ENCODE measurements around the gene VAMP1. TPM values are rescaled to one million over a fixed set of nuclear protein-coding genes. Genes with fewer than 3 reads are reported as not detected.

Gene VAMP1
- total and polyA plus RNA-seq, 2 of the 8 experiments (the other 6 are each of a cell fraction or from before 2014, with no cell fraction given): 10.8 to 23.1 TPM

- no peak overlapping the region for H4K8ac ChIP-seq (ENCODE audit: extremely low read depth, insufficient read depth, low read length)
- FAIRE-seq: no peak
- H3K9ac ChIP-seq (replicated peaks in 1 of 4; ENCODE audit: extremely low read depth in 1 of 4, low read depth in 3 of 4, low read length in 3 of 4): no peak overlapping the region
- H3K79me2 ChIP-seq (ENCODE audit: control insufficient read depth in 1 of 2, insufficient read depth in 2 of 2, low read length in 2 of 2): peaks cover 0 to 15% of the 10 kb centered on the region in 2 experiments; a peak in 2 of 4 replicates
- H3K36me3 ChIP-seq (ENCODE audit: control insufficient read depth in 2 of 4, insufficient read depth in 4 of 4, low read length in 3 of 4): peaks cover 5 to 36% (median 24%) of the 10 kb centered on the region in 4 experiments; a peak in 7 of 8 replicates
- no peak overlapping the region for H4K5ac ChIP-seq (ENCODE audit: insufficient read length, low read depth, low read length)
- H3K18ac ChIP-seq (ENCODE audit: extremely low read depth, low read length): no peak overlapping the region
- H3K27me3 ChIP-seq (replicated peaks in 1 of 4; ENCODE audit: control insufficient read depth in 3 of 4, extremely low read depth in 1 of 4, insufficient read depth in 3 of 4, low read length in 3 of 4): no peaks in the 10 kb centered on the region; a peak in 1 of 7 replicates
- no peak for DNase-seq (ENCODE audit: low read depth in 1 of 2, low spot score in 2 of 2)
- H3K4me2 ChIP-seq (ENCODE audit: insufficient read depth in 1 of 2, low read depth in 2 of 2, low read length in 2 of 2): no peak overlapping the region
- no peak overlapping the region for H3K27ac ChIP-seq (ENCODE audit: low read depth, low read length)
- H3K4me1 ChIP-seq (replicated peaks in 1 of 4; ENCODE audit: control insufficient read depth in 3 of 4, insufficient read depth in 4 of 4, low read length in 3 of 4): peaks cover under 1 to 6% (median 2%) of the 10 kb centered on the region in 4 experiments; a peak in 3 of 7 replicates
- no peak overlapping the region for H3K14ac ChIP-seq (ENCODE audit: insufficient read length)
- no peak overlapping the region for H3K56ac ChIP-seq (replicated peaks; ENCODE audit: insufficient read length, low read depth, low read length)
- no peak overlapping the region for H3K4ac ChIP-seq (replicated peaks; ENCODE audit: insufficient read length, low read depth, low read length)
- H4K91ac ChIP-seq (replicated peaks; ENCODE audit: insufficient read length, low read length): no peak overlapping the region
- H2BK12ac ChIP-seq (ENCODE audit: low read depth, low read length): no peak overlapping the region
- TF ChIP-seq EZH2 (IDR thresholded peaks at IDR 0.05; ENCODE audit: low read depth, low read length, severe bottlenecking): no peak
- no peak for TF ChIP-seq SP1 (IDR thresholded peaks at IDR 0.05; ENCODE audit: low read depth, low read length)
- no peak for TF ChIP-seq HDAC6 (IDR thresholded peaks at IDR 0.05; ENCODE audit: low read depth, low read length)
- TF ChIP-seq TEAD4 (IDR thresholded peaks at IDR 0.05; ENCODE audit: low read depth, low read length): no peak
- TF ChIP-seq ATF3 (IDR thresholded peaks at IDR 0.05; ENCODE audit: insufficient read depth, low read depth, low read length): no peak
- no peak for TF ChIP-seq KDM1A (IDR thresholded peaks at IDR 0.05; ENCODE audit: borderline replicate concordance, low read length)
- no peak for TF ChIP-seq POLR2A (IDR thresholded peaks at IDR 0.05; ENCODE audit: control extremely low read depth in 1 of 2, low read depth in 2 of 2, low read length in 2 of 2)
- TF ChIP-seq SIRT6 (IDR thresholded peaks at IDR 0.05; ENCODE audit: low read length): no peak
- TF ChIP-seq TBP (IDR thresholded peaks at IDR 0.05; ENCODE audit: low read depth, low read length): no peak
- no peak for TF ChIP-seq SRF (IDR thresholded peaks at IDR 0.05; ENCODE audit: low read depth, low read length)
- TF ChIP-seq GABPA (IDR thresholded peaks at IDR 0.05; ENCODE audit: borderline replicate concordance, insufficient read depth, low read length): no peak
- TF ChIP-seq CTBP2 (IDR thresholded peaks at IDR 0.05; ENCODE audit: borderline replicate concordance, insufficient read depth, insufficient read length, low read length): no peak
- TF ChIP-seq BCL11A (IDR thresholded peaks at IDR 0.05; ENCODE audit: low read depth in 2 of 2, low read length in 2 of 2): no peak
- no peak overlapping the region for H3K23ac ChIP-seq (ENCODE audit: insufficient read length)
- no peak overlapping the region for H2BK15ac ChIP-seq (ENCODE audit: low read length)
- H2BK5ac ChIP-seq (ENCODE audit: low read depth, low read length): no peak overlapping the region
- no peak overlapping the region for H2AK5ac ChIP-seq (ENCODE audit: low read depth, low read length)
- H2AFZ ChIP-seq (ENCODE audit: low read length): no peak overlapping the region
- H3K79me1 ChIP-seq (ENCODE audit: low read depth, low read length): peaks cover 4% of the 10 kb centered on the region
- H3K9me3 ChIP-seq (ENCODE audit: insufficient read depth in 2 of 2, low read depth in 1 of 2, low read length in 1 of 2): no peaks in the 10 kb centered on the region
- ChIA-PET CTCF (ENCODE audit: partially characterized antibody) (interaction anchor here (0.7 to 10.5 kb wide), 54 partner anchors 9 to 478 kb away, joined by 3 to 202 read pairs (median 7); partner anchors contain the start of genes CD27, MRPL51, TAPBPL and TNFRSF1A), POLR2A (ENCODE audit: partially characterized antibody) (interaction anchor here (0.8 to 3.0 kb wide), 17 partner anchors 9 to 111 kb away, joined by 3 to 17 read pairs (median 4); partner anchors contain the start of genes GAPDH and MRPL51)
- WGBS, 2 experiments (ENCODE audit: extremely low coverage in 1 of 2, insufficient coverage in 1 of 2, insufficient read length in 1 of 2, insufficient replicate concordance in 2 of 2, low coverage in 1 of 2, low lambda C conversion rate in 2 of 2, missing lambda C conversion rate in 1 of 2): 89% methylated on average over 5 of the region's 5 CpGs; no CpG with 5 or more reads in 1 of the 2 experiments
- no peak overlapping the region for H3K4me3 ChIP-seq (ENCODE audit: extremely low read depth in 1 of 4, insufficient read depth in 2 of 4, low read depth in 3 of 4, low read length in 4 of 4)
- H3K23me2 ChIP-seq (ENCODE audit: low read depth, low read length): peaks cover 11% of the 10 kb centered on the region
- no peak overlapping the region for H2BK20ac ChIP-seq (ENCODE audit: low read length)
- H2BK120ac ChIP-seq (replicated peaks; ENCODE audit: low read depth, low read length): no peak overlapping the region
- peaks cover 0 to 10% of the 10 kb centered on the region in 2 experiments for H4K20me1 ChIP-seq (replicated peaks in 1 of 2; ENCODE audit: control insufficient read depth in 1 of 2, insufficient read depth in 2 of 2, low read length in 2 of 2)
These were observed 4.3 kb downstream of the VAMP1 start for GRCh38 chr12:6466184-6466573.

Measured in H1 (cell line).